ENCODE measurements around the gene WNT8B. TPM values are rescaled to one million over a fixed set of nuclear protein-coding genes. Genes with fewer than 3 reads are reported as not detected.

WNT8B gene
- not detected in 2 replicates for total RNA-seq

- DNase-seq: no peak
- Mint-ChIP-seq H3K4me3 (no peak within 1 kb of the TSS), H3K4me1 (no peaks in the 10 kb centered on the region), H3K27me3 (peaks cover 24% of the 10 kb centered on the region), H3K9me3 (no peaks in the 10 kb centered on the region), H3K36me3 (ENCODE audit: low read depth) (no peaks in the 10 kb centered on the region), H3K27ac (no peak within 1 kb of the TSS)
- no peak for ATAC-seq (ENCODE audit: low read depth)
- TF ChIP-seq, protein P1, sequence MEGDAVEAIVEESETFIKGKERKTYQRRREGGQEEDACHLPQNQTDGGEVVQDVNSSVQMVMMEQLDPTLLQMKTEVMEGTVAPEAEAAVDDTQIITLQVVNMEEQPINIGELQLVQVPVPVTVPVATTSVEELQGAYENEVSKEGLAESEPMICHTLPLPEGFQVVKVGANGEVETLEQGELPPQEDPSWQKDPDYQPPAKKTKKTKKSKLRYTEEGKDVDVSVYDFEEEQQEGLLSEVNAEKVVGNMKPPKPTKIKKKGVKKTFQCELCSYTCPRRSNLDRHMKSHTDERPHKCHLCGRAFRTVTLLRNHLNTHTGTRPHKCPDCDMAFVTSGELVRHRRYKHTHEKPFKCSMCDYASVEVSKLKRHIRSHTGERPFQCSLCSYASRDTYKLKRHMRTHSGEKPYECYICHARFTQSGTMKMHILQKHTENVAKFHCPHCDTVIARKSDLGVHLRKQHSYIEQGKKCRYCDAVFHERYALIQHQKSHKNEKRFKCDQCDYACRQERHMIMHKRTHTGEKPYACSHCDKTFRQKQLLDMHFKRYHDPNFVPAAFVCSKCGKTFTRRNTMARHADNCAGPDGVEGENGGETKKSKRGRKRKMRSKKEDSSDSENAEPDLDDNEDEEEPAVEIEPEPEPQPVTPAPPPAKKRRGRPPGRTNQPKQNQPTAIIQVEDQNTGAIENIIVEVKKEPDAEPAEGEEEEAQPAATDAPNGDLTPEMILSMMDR (IDR thresholded peaks at IDR 0.05): no peak
- ChIA-PET CTCF (no interaction called here), POLR2A (no interaction called here)
- intact Hi-C loops (cut with micrococcal nuclease): no loop called here
These were observed at the start of gene WNT8B for GRCh38 chr10:100462709-100463108. Gene WNT8B (plus strand): TSS chr10:100463009. CDS start chr10:100463169, 160 bp downstream.

DNA sequence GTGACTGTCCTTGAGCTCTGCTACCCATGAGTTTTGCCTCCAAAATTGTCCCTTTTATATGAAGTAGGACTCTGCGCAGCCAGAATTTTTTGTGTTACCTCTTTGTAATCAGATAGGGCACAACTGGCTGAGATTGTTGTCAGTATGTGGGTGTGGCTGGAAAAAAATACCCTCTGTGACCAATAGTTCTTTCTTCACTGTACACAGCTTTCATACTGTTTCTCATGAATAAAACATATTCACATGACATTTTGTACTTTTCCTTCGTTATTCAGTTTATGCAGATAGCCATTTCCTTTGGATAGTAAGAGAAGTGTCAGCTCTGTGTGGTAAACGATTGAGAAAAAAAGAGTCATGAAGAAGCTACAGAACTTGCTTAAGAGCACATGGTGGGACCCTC is 49.6 kb upstream of the WNT8B start:
- POLR2A ChIA-PET: no interaction called here
- Mint-ChIP-seq H3K4me1 (no peaks in the 10 kb centered on the region), H3K4me3 (no peak overlapping the region), H3K27me3 (peaks cover 18% of the 10 kb centered on the region), H3K36me3 (ENCODE audit: low read depth) (no peaks in the 10 kb centered on the region), H3K9me3 (no peaks in the 10 kb centered on the region), H3K27ac (no peak overlapping the region)
- ATAC-seq (ENCODE audit: low read depth): no peak
- TF ChIP-seq, protein P1 (IDR thresholded peaks at IDR 0.05): no peak
- CTCF ChIA-PET: no interaction called here
- DNase-seq: no peak
- intact Hi-C loops (cut with micrococcal nuclease): no loop called here

GRCh38 chr10:100419911-100420449 is 42.8 kb upstream of the WNT8B start:
- CTCF ChIA-PET: no interaction called here
- DNase-seq: no peak
- peaks cover 29% of the 10 kb centered on the region for H3K27me3 Mint-ChIP-seq
- no peaks in the 10 kb centered on the region for H3K36me3 Mint-ChIP-seq (ENCODE audit: low read depth)
- TF ChIP-seq, protein P1 (IDR thresholded peaks at IDR 0.05): no peak
- no peak overlapping the region for H3K4me3 Mint-ChIP-seq
- POLR2A ChIA-PET: no interaction called here
- no peaks in the 10 kb centered on the region for H3K4me1 Mint-ChIP-seq
- no peak overlapping the region for H3K27ac Mint-ChIP-seq
- H3K9me3 Mint-ChIP-seq: no peaks in the 10 kb centered on the region
- intact Hi-C loops (cut with micrococcal nuclease): no loop called here
- no peak for ATAC-seq (ENCODE audit: low read depth)

DNA sequence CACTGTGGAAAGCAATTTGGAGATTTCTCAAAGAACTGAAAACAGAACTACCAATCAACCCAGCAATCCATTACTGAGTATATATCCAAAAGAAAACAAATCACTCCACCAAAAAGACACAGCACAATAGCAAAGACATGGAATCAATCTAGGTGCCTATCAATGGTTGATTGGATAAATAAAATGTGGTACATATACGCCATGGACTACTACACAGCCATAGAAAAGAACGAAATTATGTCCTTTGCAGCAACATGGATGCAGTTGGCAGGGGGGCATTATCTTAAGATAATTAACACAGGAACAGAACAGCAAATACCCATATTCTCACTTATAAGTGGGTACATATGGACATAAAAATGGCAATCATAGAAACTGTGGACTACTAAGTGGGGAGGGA is 35.4 kb upstream of the WNT8B start:
- no peak overlapping the region for H3K4me3 Mint-ChIP-seq
- no peaks in the 10 kb centered on the region for H3K9me3 Mint-ChIP-seq
- H3K27me3 Mint-ChIP-seq: peaks cover 17% of the 10 kb centered on the region
- intact Hi-C loops (cut with micrococcal nuclease): no loop called here
- POLR2A ChIA-PET: no interaction called here
- DNase-seq (no peak), ATAC-seq (ENCODE audit: low read depth) (no peak)
- no peak overlapping the region for H3K27ac Mint-ChIP-seq
- H3K4me1 Mint-ChIP-seq: no peaks in the 10 kb centered on the region
- TF ChIP-seq, protein P1 (IDR thresholded peaks at IDR 0.05): no peak
- no peaks in the 10 kb centered on the region for H3K36me3 Mint-ChIP-seq (ENCODE audit: low read depth)
- CTCF ChIA-PET: no interaction called here

DNA sequence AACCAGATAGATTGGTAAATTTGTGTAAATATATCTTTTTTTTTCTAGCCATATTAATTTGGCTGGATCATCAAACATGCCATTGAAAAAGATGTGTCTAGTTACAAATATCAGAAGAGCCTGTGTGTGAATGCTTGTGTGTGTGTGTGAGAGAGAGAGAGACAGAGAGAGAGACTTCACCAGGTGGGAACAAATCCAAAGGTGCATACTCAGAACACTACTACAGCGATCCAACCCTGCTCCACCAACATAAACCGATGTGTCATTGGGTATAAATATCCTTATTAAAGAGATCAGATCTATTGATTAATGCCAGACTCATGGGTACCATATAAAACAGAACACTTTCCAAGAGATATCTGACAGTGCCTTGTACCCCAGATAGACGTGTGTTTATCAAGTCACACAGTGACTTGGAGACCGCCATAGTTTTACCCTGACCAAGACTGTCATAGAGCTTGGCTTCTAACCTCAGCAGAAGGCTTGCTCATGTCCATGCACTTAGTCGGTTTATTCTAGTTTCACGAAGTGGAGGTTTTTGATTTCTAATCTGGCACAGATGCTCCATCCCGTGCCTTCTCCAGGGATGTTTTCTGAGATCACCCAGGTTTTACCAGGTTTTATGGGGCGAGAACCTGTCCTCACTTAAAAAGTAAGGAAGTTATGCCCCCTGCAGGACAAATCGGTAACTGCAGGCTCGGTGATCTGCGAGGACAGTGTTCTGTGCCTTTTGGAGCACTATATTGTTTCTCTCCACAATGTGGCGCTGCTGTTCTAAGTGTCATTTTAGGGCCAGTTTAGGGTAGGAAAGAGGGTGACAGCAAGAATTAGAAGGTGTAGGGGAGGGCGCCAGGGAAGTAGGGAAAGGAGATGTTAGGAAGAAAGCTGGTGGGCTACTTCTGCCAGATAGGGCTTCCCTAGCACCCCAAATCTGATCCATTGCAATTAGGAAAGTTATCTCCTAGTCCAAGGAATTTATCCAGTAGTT is 29.3 kb upstream of the WNT8B start:
- peak; percentile 80 for DNase-seq
- ChIA-PET POLR2A (interaction anchor here (1.0 kb wide), 1 partner anchor 95 kb away, joined by 5 read pairs; no protein-coding TSS in a partner anchor), CTCF (interaction anchor here (0.6 to 5.6 kb wide), 16 partner anchors 32 to 445 kb away, joined by 3 to 66 read pairs (median 4); partner anchors contain the start of genes PKD2L1 and SCD)
- intact Hi-C loops (cut with micrococcal nuclease): loop anchor here (1.0 to 10.0 kb wide), 8 partner anchors 56 to 587 kb away; partner anchors contain the start of gene PAX2
- no peaks in the 10 kb centered on the region for H3K36me3 Mint-ChIP-seq (ENCODE audit: low read depth)
- no peaks in the 10 kb centered on the region for H3K9me3 Mint-ChIP-seq
- ATAC-seq (ENCODE audit: low read depth): peak; percentile 99
- peaks cover 8% of the 10 kb centered on the region for H3K27me3 Mint-ChIP-seq
- H3K27ac Mint-ChIP-seq: no peak overlapping the region
- no peak overlapping the region for H3K4me3 Mint-ChIP-seq
- TF ChIP-seq, protein P1 (IDR thresholded peaks at IDR 0.05): peak; percentile 99
- H3K4me1 Mint-ChIP-seq: no peaks in the 10 kb centered on the region
